Effector memory CD8-positive, alpha-beta T cell (primary cell): Measurements from ENCODE around the gene MIEN1.
"Not testable (repeated sequence)": the region's sequence is repeated elsewhere in the genome, so short reads cannot be mapped to it uniquely, and the experiment has no call there.

Source experiments
- ATAC-seq: fragments of 150-1000 bp; cut with Tn5 transposase; replicated peaks from 2 replicates; pipeline ENCODE4 v1.10.0; 2021; ENCODE audit warnings: mild to moderate bottlenecking, moderate library complexity
- DNase-seq, 3 experiments: peaks; one replicate each; pipeline ENCODE4 v3.0.0; 2021
- H3K27ac Mint-ChIP-seq, 2 donors: one replicate each; pipeline ENCODE4 v1.8.0; 2022; ENCODE audit warnings: mild to moderate bottlenecking in 2 of 2, mixed read lengths in 2 of 2, moderate library complexity in 2 of 2
- H3K27me3 Mint-ChIP-seq, 2 donors: one replicate each; pipeline ENCODE4 v1.8.0; 2022; ENCODE audit warnings: mixed read lengths in 2 of 2
- H3K36me3 Mint-ChIP-seq: one replicate; pipeline ENCODE4 v1.8.0; 2022; ENCODE audit warnings: mild to moderate bottlenecking, moderate library complexity, mixed read lengths; ENCODE audit not compliant: insufficient read depth
- H3K4me1 Mint-ChIP-seq, 2 donors: one replicate each; pipeline ENCODE4 v1.8.0; 2022; ENCODE audit warnings: low read depth in 2 of 2, mixed read lengths in 2 of 2
- H3K4me3 Mint-ChIP-seq, 2 donors: one replicate each; pipeline ENCODE4 v1.8.0; 2022; ENCODE audit warnings: mild to moderate bottlenecking in 2 of 2, mixed read lengths in 2 of 2, moderate library complexity in 2 of 2
- H3K9me3 Mint-ChIP-seq, 2 donors: one replicate each; pipeline ENCODE4 v1.8.0; 2022; ENCODE audit warnings: mixed read lengths in 2 of 2
- total RNA-seq, 9 experiments: gene quantifications; one replicate each; lab custom pipeline; 2026; lab: John Stamatoyannopoulos, UW

MIEN1 gene
- total RNA-seq: 16.8 to 28.9 (median 19.8) reads per million in 9 experiments

- peak within 1 kb of the TSS; percentile 90 to 96 for H3K27ac Mint-ChIP-seq
- no peaks in the 10 kb centered on the region for H3K9me3 Mint-ChIP-seq
- H3K27me3 Mint-ChIP-seq: no peaks in the 10 kb centered on the region
- H3K4me3 Mint-ChIP-seq: peak within 1 kb of the TSS; percentile 88 to 90
- DNase-seq (peak; percentile 94 to 98 (median 97)), ATAC-seq (peak; percentile 93)
- peaks cover 19 to 25% of the 10 kb centered on the region in 2 donors for H3K4me1 Mint-ChIP-seq
- H3K36me3 Mint-ChIP-seq: peaks cover 23% of the 10 kb centered on the region
Observed at GRCh38 chr17:39730095-39730921, at the start of gene MIEN1. MIEN1 (minus strand) TSS chr17:39730532; CDS start chr17:39730495, 37 bp downstream.

- Mint-ChIP-seq H3K27ac (peak overlapping the region; percentile 88 to 97), H3K4me1 (peaks cover 56 to 68% of the 10 kb centered on the region in 2 donors), H3K27me3 (no peaks in the 10 kb centered on the region), H3K36me3 (peaks cover 52% of the 10 kb centered on the region), H3K4me3 (peak overlapping the region; percentile 92), H3K9me3 (no peaks in the 10 kb centered on the region)
- ATAC-seq (peak; percentile 52), DNase-seq (no peak)
Observed at GRCh38 chr17:39777534-39778365, 47.4 kb upstream of the MIEN1 start.

- Mint-ChIP-seq H3K9me3 (no peaks in the 10 kb centered on the region), H3K36me3 (peaks cover 66% of the 10 kb centered on the region), H3K4me3 (peak overlapping the region; percentile 92), H3K4me1 (peaks cover 54 to 68% of the 10 kb centered on the region in 2 donors), H3K27ac (peak overlapping the region; percentile 88 to 97), H3K27me3 (no peaks in the 10 kb centered on the region)
- peak; percentile 21 for ATAC-seq
- DNase-seq: no peak
Observed at GRCh38 chr17:39776252-39776651, 45.9 kb upstream of the MIEN1 start.

- Mint-ChIP-seq H3K4me1 (peaks cover 59 to 72% of the 10 kb centered on the region in 2 donors), H3K36me3 (peaks cover 74% of the 10 kb centered on the region), H3K27ac (peak overlapping the region; percentile 88 to 97), H3K9me3 (no peaks in the 10 kb centered on the region), H3K27me3 (no peaks in the 10 kb centered on the region), H3K4me3 (peak overlapping the region; percentile 92)
- DNase-seq: no peak
- no peak for ATAC-seq
Observed at GRCh38 chr17:39775031-39775430, 44.7 kb upstream of the MIEN1 start.

GRCh38 chr17:39774047-39774446, 43.7 kb upstream of the MIEN1 start:
- H3K4me3 Mint-ChIP-seq: peak overlapping the region; percentile 92
- H3K27me3 Mint-ChIP-seq: no peaks in the 10 kb centered on the region
- ATAC-seq (no peak), DNase-seq (no peak)
- peak overlapping the region; percentile 88 to 97 for H3K27ac Mint-ChIP-seq
- peaks cover 66 to 76% of the 10 kb centered on the region in 2 donors for H3K4me1 Mint-ChIP-seq
- H3K9me3 Mint-ChIP-seq: no peaks in the 10 kb centered on the region
- peaks cover 77% of the 10 kb centered on the region for H3K36me3 Mint-ChIP-seq

- peak overlapping the region; percentile 88 to 97 for H3K27ac Mint-ChIP-seq
- peaks cover 81% of the 10 kb centered on the region for H3K36me3 Mint-ChIP-seq
- peak; percentile 35 for ATAC-seq
- H3K27me3 Mint-ChIP-seq: no peaks in the 10 kb centered on the region
- no peaks in the 10 kb centered on the region for H3K9me3 Mint-ChIP-seq
- H3K4me1 Mint-ChIP-seq: peaks cover 68 to 82% of the 10 kb centered on the region in 2 donors
- peak overlapping the region; percentile 92 for H3K4me3 Mint-ChIP-seq
- no peak for DNase-seq
Observed at GRCh38 chr17:39772987-39773934, 42.9 kb upstream of the MIEN1 start.

- H3K27ac Mint-ChIP-seq: peak overlapping the region; percentile 88 to 97
- peak overlapping the region; percentile 92 for H3K4me3 Mint-ChIP-seq
- ATAC-seq (no peak), DNase-seq (no peak)
- H3K9me3 Mint-ChIP-seq: no peaks in the 10 kb centered on the region
- H3K36me3 Mint-ChIP-seq: peaks cover 90% of the 10 kb centered on the region
- no peaks in the 10 kb centered on the region for H3K27me3 Mint-ChIP-seq
- peaks cover 69 to 88% of the 10 kb centered on the region in 2 donors for H3K4me1 Mint-ChIP-seq
Observed at GRCh38 chr17:39772415-39772814, 42.1 kb upstream of the MIEN1 start.

GRCh38 chr17:39769974-39770587, 39.7 kb upstream of the MIEN1 start:
- peak; percentile 46 to 55 (median 50) for DNase-seq
- H3K4me1 Mint-ChIP-seq: peaks cover 83 to 99% of the 10 kb centered on the region in 2 donors
- H3K9me3 Mint-ChIP-seq: no peaks in the 10 kb centered on the region
- H3K27me3 Mint-ChIP-seq: no peaks in the 10 kb centered on the region
- ATAC-seq: peak; percentile 71
- peaks cover 99% of the 10 kb centered on the region for H3K36me3 Mint-ChIP-seq
- H3K4me3 Mint-ChIP-seq: peak overlapping the region; percentile 92
- peak overlapping the region; percentile 88 to 97 for H3K27ac Mint-ChIP-seq

- no peak for DNase-seq
- Mint-ChIP-seq H3K36me3 (peaks cover 100% of the 10 kb centered on the region), H3K27me3 (no peaks in the 10 kb centered on the region), H3K4me1 (peaks cover 70 to 77% of the 10 kb centered on the region in 2 donors), H3K9me3 (no peaks in the 10 kb centered on the region), H3K27ac (peak overlapping the region; percentile 88 to 97), H3K4me3 (peak overlapping the region; percentile 62 to 92)
- no peak for ATAC-seq
Observed at GRCh38 chr17:39767147-39767546, 36.8 kb upstream of the MIEN1 start.

GRCh38 chr17:39765766-39766165, 35.4 kb upstream of the MIEN1 start:
- peaks cover 98% of the 10 kb centered on the region for H3K36me3 Mint-ChIP-seq
- H3K9me3 Mint-ChIP-seq: no peaks in the 10 kb centered on the region
- H3K4me3 Mint-ChIP-seq: peak overlapping the region; percentile 62 to 92
- ATAC-seq (no peak), DNase-seq (no peak)
- peaks cover 61 to 63% of the 10 kb centered on the region in 2 donors for H3K4me1 Mint-ChIP-seq
- H3K27ac Mint-ChIP-seq: peak overlapping the region; percentile 88 to 97
- no peaks in the 10 kb centered on the region for H3K27me3 Mint-ChIP-seq

GRCh38 chr17:39765175-39765574, 34.8 kb upstream of the MIEN1 start:
- Mint-ChIP-seq H3K27ac (peak overlapping the region; percentile 88 to 97), H3K4me3 (peak overlapping the region in 1 of 2 donors; percentile 92), H3K4me1 (peaks cover 55 to 58% of the 10 kb centered on the region in 2 donors), H3K27me3 (no peaks in the 10 kb centered on the region), H3K36me3 (peaks cover 98% of the 10 kb centered on the region), H3K9me3 (no peaks in the 10 kb centered on the region)
- ATAC-seq: no peak
- no peak for DNase-seq

- not testable (repeated sequence) for ATAC-seq, DNase-seq, H3K4me3 Mint-ChIP-seq, H3K27me3 Mint-ChIP-seq, H3K9me3 Mint-ChIP-seq
- peaks cover 95% of the 10 kb centered on the region for H3K36me3 Mint-ChIP-seq
- H3K27ac Mint-ChIP-seq: peak overlapping the region in 1 of 2 donors; percentile 88
- peaks cover 52 to 56% of the 10 kb centered on the region in 2 donors for H3K4me1 Mint-ChIP-seq
Observed at GRCh38 chr17:39764171-39764570, 33.8 kb upstream of the MIEN1 start.
